Vagina (tissue), 2 donors: Measurements from ENCODE around the gene DAB1.

Source experiments
- CTCF ChIP-seq, 3 experiments: fragments of 450-650 bp in 2 of 3; fragments of 200-600 bp in 1 of 3; sonication (generic) in 1 of 3; IDR thresholded peaks; one replicate each; pipeline ENCODE4 v1.5.1; 2017 to 2019; ENCODE audit warnings: antibody characterized with exemption in 3 of 3, mild to moderate bottlenecking in 2 of 3, moderate library complexity in 2 of 3
- POLR2AphosphoS5 ChIP-seq, 2 donors: sonication (generic); formaldehyde crosslinking; IDR thresholded peaks; one replicate each; pipeline ENCODE4 v1.9.0; 2017; ENCODE audit warnings: antibody characterized with exemption in 2 of 2, mild to moderate bottlenecking in 2 of 2, low read depth in 1 of 2; ENCODE audit not compliant: insufficient read depth in 1 of 2

- TF ChIP-seq CTCF (IDR thresholded peaks at IDR 0.05) (no peak), POLR2AphosphoS5 (IDR thresholded peaks at IDR 0.05; ENCODE audit: insufficient read depth in 1 of 2, low read depth in 1 of 2) (no peak)
These were observed 154.1 kb downstream of the DAB1 start for GRCh38 chr1:57269630-57270225.
